Activated T-cell treated with anti-CD3 and anti-CD28 coated beads, Interleukin-2, amount 50 U/mL, for 48 hours (primary cell): ENCODE data around the gene ANO7.

Experiments
- DNase-seq, 2 experiments: peaks; one replicate each; pipeline ENCODE4 v3.0.0-alpha.2; 2020

Gene ANO7

GRCh38 chr2:241188361-241189092, at the start of gene ANO7:
TSS of gene ANO7 (plus strand) at chr2:241188677. CDS start at chr2:241190064, 1,387 bp downstream.
- no peak for DNase-seq

- DNase-seq, result no peak
Observed at GRCh38 chr2:241139531-241140444, 48.7 kb upstream of the ANO7 start.

GRCh38 chr2:241140445-241140840, 48.0 kb upstream of the ANO7 start:
- DNase-seq, result no peak

- DNase-seq, result no peak
Observed at GRCh38 chr2:241141214-241141770, 47.2 kb upstream of the ANO7 start.

- DNase-seq, result no peak
Observed at GRCh38 chr2:241142063-241142462, 46.4 kb upstream of the ANO7 start.

GRCh38 chr2:241142593-241142992, 45.9 kb upstream of the ANO7 start:
- no peak for DNase-seq

- no peak for DNase-seq
Observed at GRCh38 chr2:241146286-241146685, 42.2 kb upstream of the ANO7 start.

GRCh38 chr2:241147336-241147735, 41.1 kb upstream of the ANO7 start:
- DNase-seq, result no peak

GRCh38 chr2:241148239-241148638, 40.2 kb upstream of the ANO7 start:
- peak in 1 of 2 experiments; percentile 23 for DNase-seq

- DNase-seq, result peak; percentile 95
Observed at GRCh38 chr2:241148891-241149674, 39.4 kb upstream of the ANO7 start, which contains the start of gene PASK. TSS of gene PASK (minus strand) at chr2:241149472. CDS start at chr2:241143032, 6,440 bp downstream.

- DNase-seq, result no peak
Observed at GRCh38 chr2:241149675-241149924, 38.9 kb upstream of the ANO7 start.

- peak; percentile 96 for DNase-seq
Observed at GRCh38 chr2:241149925-241150659, 38.4 kb upstream of the ANO7 start, which contains the start of gene PPP1R7. TSS of gene PPP1R7 (plus strand) at chr2:241150467. CDS start at chr2:241150496, 29 bp downstream.

- peak in 1 of 2 experiments; percentile 21 for DNase-seq
Observed at GRCh38 chr2:241150660-241151530, 37.6 kb upstream of the ANO7 start.

GRCh38 chr2:241151934-241152660, 36.4 kb upstream of the ANO7 start:
- DNase-seq, result no peak

- no peak for DNase-seq
Observed at GRCh38 chr2:241153616-241154015, 34.9 kb upstream of the ANO7 start.

- peak; percentile 46 to 54 for DNase-seq
Observed at GRCh38 chr2:241154915-241155314, 33.6 kb upstream of the ANO7 start.

GRCh38 chr2:241155936-241156335, 32.5 kb upstream of the ANO7 start:
- no peak for DNase-seq

GRCh38 chr2:241156971-241157441, 31.5 kb upstream of the ANO7 start:
- DNase-seq, result no peak

GRCh38 chr2:241157841-241158545, 30.5 kb upstream of the ANO7 start:
- DNase-seq, result no peak

GRCh38 chr2:241158546-241158900, 30.0 kb upstream of the ANO7 start:
- DNase-seq, result no peak
